Activated effector memory CD4-positive, alpha-beta T cell treated with Interleukin-2 at 50 U/mL for 16 hours (primary cell): ENCODE measurements around the gene PLA2G5.

Source experiments
- DNase-seq: peaks from one replicate; pipeline ENCODE4 v3.0.0-alpha.2; 2020

PLA2G5 gene

GRCh38 chr1:20070357-20070756, 363 bp downstream of the PLA2G5 start:
- DNase-seq, result no peak

- DNase-seq, result no peak
Measured at GRCh38 chr1:20071416-20071815, 1.4 kb downstream of the PLA2G5 start.

GRCh38 chr1:20072771-20073170, 2.8 kb downstream of the PLA2G5 start:
- DNase-seq, result no peak

- no peak for DNase-seq
Measured at GRCh38 chr1:20073256-20073655, 3.3 kb downstream of the PLA2G5 start.

- DNase-seq, result no peak
Measured at GRCh38 chr1:20074055-20074724, 4.2 kb downstream of the PLA2G5 start.

GRCh38 chr1:20074725-20075171, 4.8 kb downstream of the PLA2G5 start:
- no peak for DNase-seq

GRCh38 chr1:20075345-20075744, 5.4 kb downstream of the PLA2G5 start:
- no peak for DNase-seq

- no peak for DNase-seq
Measured at GRCh38 chr1:20076223-20076622, 6.2 kb downstream of the PLA2G5 start.

GRCh38 chr1:20076710-20077461, 6.9 kb downstream of the PLA2G5 start:
- no peak for DNase-seq

GRCh38 chr1:20078171-20078651, 8.2 kb downstream of the PLA2G5 start:
- no peak for DNase-seq

- DNase-seq, result no peak
Measured at GRCh38 chr1:20078711-20079110, 8.7 kb downstream of the PLA2G5 start.

GRCh38 chr1:20079661-20080305, 9.8 kb downstream of the PLA2G5 start:
- no peak for DNase-seq

- no peak for DNase-seq
Measured at GRCh38 chr1:20080441-20081352, 10.7 kb downstream of the PLA2G5 start.

GRCh38 chr1:20081353-20081810, 11.4 kb downstream of the PLA2G5 start:
- DNase-seq, result no peak

GRCh38 chr1:20082772-20083171, 12.8 kb downstream of the PLA2G5 start:
- no peak for DNase-seq

GRCh38 chr1:20083178-20083944, 13.4 kb downstream of the PLA2G5 start:
- no peak for DNase-seq

GRCh38 chr1:20086800-20087199, 16.8 kb downstream of the PLA2G5 start:
- DNase-seq, result no peak

GRCh38 chr1:20087668-20088067, 17.7 kb downstream of the PLA2G5 start:
- no peak for DNase-seq

GRCh38 chr1:20089328-20090077, 19.5 kb downstream of the PLA2G5 start:
- no peak for DNase-seq

GRCh38 chr1:20090119-20090518, 20.1 kb downstream of the PLA2G5 start:
- no peak for DNase-seq

GRCh38 chr1:20090641-20091040, 20.6 kb downstream of the PLA2G5 start:
- no peak for DNase-seq
